HCT116 (cell line): ENCODE data around the gene RNF114. TPM values are rescaled to one million over a fixed set of nuclear protein-coding genes. Genes with fewer than 3 reads are reported as not detected.

ENCODE experiments used
- ATAC-seq: fragments of 200-7000 bp; cut with Tn5 transposase; 2 replicates; pipeline ENCODE4 v1.9.1; 2020; ENCODE audit warnings: mild to moderate bottlenecking, moderate library complexity
- BruUV-seq: library from RNA; stranded (reverse); fragments of 400-500 nt; replicated peaks from 2 replicates; lab custom pipeline; 2021; lab: Mats Ljungman, UMichigan
- CTCF ChIA-PET: fragments of 300-600 bp; sonication (Branson Sonifier 250); formaldehyde crosslinking; loops from one replicate; lab custom pipeline; 2021; ENCODE audit warnings: antibody characterized with exemption; lab: Charles Lee
- POLR2A ChIA-PET: fragments of 300-600, 350-600 bp; sonication (Branson Sonifier 250); formaldehyde crosslinking; loops from one replicate; lab custom pipeline; 2021; ENCODE audit warnings: antibody characterized with exemption; lab: Charles Lee
- RAD21 ChIA-PET, 2 experiments: fragments of 300-600 bp; sonication (Branson Sonifier 250); formaldehyde crosslinking; loops; one replicate each; lab custom pipeline; 2023; ENCODE audit warnings: low total read pairs in 2 of 2; ENCODE audit not compliant: uncharacterized antibody in 2 of 2, unreplicated experiment in 2 of 2, low non-redundant PET in 1 of 2; lab: Charles Lee
- DNase-seq: peaks from one replicate; pipeline ENCODE4 v3.0.0-alpha.2; 2010; ENCODE audit warnings: low read depth, low spot score
- H2AFZ ChIP-seq: fragments of 200-600 bp; shearing (Covaris generic), sonication (generic); 2 replicates; pipeline ENCODE4 v1.6.1; 2017; ENCODE audit warnings: low read depth, mixed run types, mixed read lengths, antibody characterized with exemption, low read length; ENCODE audit not compliant: poor library complexity, severe bottlenecking
- H3K27ac ChIP-seq: 2 replicates; pipeline ENCODE4 v1.5.1; 2012; ENCODE audit warnings: low read depth, low read length
- H3K27me3 ChIP-seq: fragments of 200-600 bp; sonication (generic); 2 replicates; pipeline ENCODE4 v1.6.1; 2016; ENCODE audit warnings: mixed run types, low read length, mixed read lengths; ENCODE audit not compliant: insufficient read depth
- H3K36me3 ChIP-seq, 2 experiments: fragments of 200-500 bp in 1 of 2; fragments of 200-600 bp in 1 of 2; sonication (Bioruptor generic) in 1 of 2; sonication (generic) in 1 of 2; 2 replicates each; pipeline versions ENCODE4 v1.5.1 to v1.6.1; 2014 to 2016; ENCODE audit warnings: low read length in 2 of 2, inconsistent platforms in 1 of 2, mixed read lengths in 1 of 2, mixed run types in 1 of 2; ENCODE audit not compliant: insufficient read depth in 2 of 2, control insufficient read depth in 1 of 2
- H3K4me1 ChIP-seq, 2 experiments: fragments of 200-600 bp in 1 of 2; sonication (generic) in 1 of 2; 2 replicates each; pipeline versions ENCODE4 v1.5.1 to v1.6.1; 2012 to 2017; ENCODE audit warnings: low read length in 2 of 2, inconsistent platforms in 1 of 2, mild to moderate bottlenecking in 1 of 2, mixed read lengths in 1 of 2, mixed run types in 1 of 2, moderate library complexity in 1 of 2; ENCODE audit not compliant: insufficient read depth in 2 of 2, control insufficient read depth in 1 of 2
- H3K4me2 ChIP-seq: fragments of 200-600 bp; sonication (generic); 2 replicates; pipeline ENCODE4 v1.6.1; 2017; ENCODE audit warnings: mixed run types, low read length, mixed read lengths
- H3K4me3 ChIP-seq, 2 experiments: fragments of 200-600 bp in 1 of 2; sonication (generic) in 1 of 2; replicated peaks in 1 of 2; 2 replicates each; pipeline ENCODE4 v1.5.1; 2011 to 2016; ENCODE audit warnings: low read length in 2 of 2, control low read depth in 1 of 2, low read depth in 1 of 2, mild to moderate bottlenecking in 1 of 2, mixed read lengths in 1 of 2, mixed run types in 1 of 2
- H3K79me2 ChIP-seq: fragments of 200-600 bp; sonication (generic); 2 replicates; pipeline ENCODE4 v1.6.1; 2017; ENCODE audit warnings: mild to moderate bottlenecking, mixed run types, low read length, moderate library complexity, mixed read lengths; ENCODE audit not compliant: insufficient read depth
- H3K9ac ChIP-seq: fragments of 200-600 bp; sonication (generic); 2 replicates; pipeline ENCODE4 v1.6.1; 2016; ENCODE audit warnings: low read length, mixed read lengths
- H3K9me2 ChIP-seq: fragments of 200-600 bp; sonication (generic), shearing (Covaris generic); 2 replicates; pipeline ENCODE4 v1.6.1; 2017; ENCODE audit warnings: mixed run types, mild to moderate bottlenecking, moderate library complexity; ENCODE audit not compliant: insufficient read depth
- H3K9me3 ChIP-seq, 2 experiments: fragments of 200-500 bp in 1 of 2; fragments of 200-600 bp in 1 of 2; sonication (Bioruptor generic) in 1 of 2; sonication (generic) in 1 of 2; 2 replicates each; pipeline ENCODE4 v1.6.1; 2014 to 2017; ENCODE audit warnings: low read length in 2 of 2, mixed read lengths in 2 of 2, inconsistent platforms in 1 of 2, low read depth in 1 of 2, mild to moderate bottlenecking in 1 of 2, mixed run types in 1 of 2, moderate library complexity in 1 of 2; ENCODE audit not compliant: control insufficient read depth in 1 of 2, insufficient read depth in 1 of 2
- H4K20me1 ChIP-seq: fragments of 200-600 bp; sonication (generic), shearing (Covaris generic); 2 replicates; pipeline ENCODE4 v1.6.1; 2017; ENCODE audit warnings: mixed run types, mild to moderate bottlenecking, moderate library complexity; ENCODE audit not compliant: insufficient read depth
- CEBPB ChIP-seq: IDR thresholded peaks from 2 replicates; pipeline ENCODE4 v1.6.1; 2012; ENCODE audit warnings: low read depth
- CTCF ChIP-seq, 3 experiments: fragments of 200-600 bp in 1 of 3; sonication (generic) in 1 of 3; IDR thresholded peaks in 2 of 3; conservative IDR thresholded peaks in 1 of 3; 2 replicates each; pipeline ENCODE4 v1.5.1; 2012 to 2017; ENCODE audit warnings: low read depth in 2 of 3, low read length in 2 of 3, antibody characterized with exemption in 1 of 3, borderline replicate concordance in 1 of 3, control low read depth in 1 of 3, mild to moderate bottlenecking in 1 of 3, mixed read lengths in 1 of 3, mixed run types in 1 of 3, moderate library complexity in 1 of 3; ENCODE audit not compliant: insufficient read depth in 1 of 3
- EZH2 ChIP-seq: fragments of 200-600 bp; sonication (generic); IDR thresholded peaks from 2 replicates; pipeline ENCODE4 v1.6.1; 2017; ENCODE audit warnings: antibody characterized with exemption, mixed run types
- JUND ChIP-seq: IDR thresholded peaks from 2 replicates; pipeline ENCODE4 v1.6.1; 2012
- POLR2AphosphoS5 ChIP-seq: IDR thresholded peaks from 2 replicates; pipeline ENCODE4 v1.6.1; 2011; ENCODE audit warnings: mild to moderate bottlenecking, low read depth, low read length, moderate library complexity
- RAD21 ChIP-seq: IDR thresholded peaks from 2 replicates; pipeline ENCODE4 v1.6.1; 2012; ENCODE audit warnings: low read depth, mild to moderate bottlenecking
- SP1 ChIP-seq: IDR thresholded peaks from 2 replicates; pipeline ENCODE4 v1.6.1; 2012; ENCODE audit warnings: low read depth
- YY1 ChIP-seq: IDR thresholded peaks from 2 replicates; pipeline ENCODE4 v1.6.1; 2011; ENCODE audit warnings: low read length, low read depth, moderate library complexity, mild to moderate bottlenecking; ENCODE audit not compliant: insufficient replicate concordance; ENCODE audit errors: extremely low read depth
- ZFX ChIP-seq: fragments of 450-650 bp; IDR thresholded peaks from 2 replicates; pipeline ENCODE4 v1.6.1; 2017
- ZNF274 ChIP-seq: fragments of 200-500 bp; sonication (Bioruptor generic); IDR thresholded peaks from 2 replicates; pipeline ENCODE4 v1.6.1; 2014; ENCODE audit warnings: mild to moderate bottlenecking, low read depth, low read length, inconsistent platforms
- intact Hi-C: fragments of 100-400 bp; cut with micrococcal nuclease; formaldehyde crosslinking; loops from 2 replicates; pipeline ENCODE4 v1.10.0; 2022
- total RNA-seq: library from RNA; stranded (reverse); gene quantifications from one replicate; pipeline ENCODE4 v1.2.1, GENCODE V29; 2021; ENCODE audit not compliant: unreplicated experiment
- TF ChIP-seq, protein P1 (sequence below): IDR thresholded peaks from 2 replicates; pipeline ENCODE4 v1.6.1; 2012

The RNF114 gene
- total RNA-seq, 1 experiment from 2014 or later = 66.8 TPM

DNA sequence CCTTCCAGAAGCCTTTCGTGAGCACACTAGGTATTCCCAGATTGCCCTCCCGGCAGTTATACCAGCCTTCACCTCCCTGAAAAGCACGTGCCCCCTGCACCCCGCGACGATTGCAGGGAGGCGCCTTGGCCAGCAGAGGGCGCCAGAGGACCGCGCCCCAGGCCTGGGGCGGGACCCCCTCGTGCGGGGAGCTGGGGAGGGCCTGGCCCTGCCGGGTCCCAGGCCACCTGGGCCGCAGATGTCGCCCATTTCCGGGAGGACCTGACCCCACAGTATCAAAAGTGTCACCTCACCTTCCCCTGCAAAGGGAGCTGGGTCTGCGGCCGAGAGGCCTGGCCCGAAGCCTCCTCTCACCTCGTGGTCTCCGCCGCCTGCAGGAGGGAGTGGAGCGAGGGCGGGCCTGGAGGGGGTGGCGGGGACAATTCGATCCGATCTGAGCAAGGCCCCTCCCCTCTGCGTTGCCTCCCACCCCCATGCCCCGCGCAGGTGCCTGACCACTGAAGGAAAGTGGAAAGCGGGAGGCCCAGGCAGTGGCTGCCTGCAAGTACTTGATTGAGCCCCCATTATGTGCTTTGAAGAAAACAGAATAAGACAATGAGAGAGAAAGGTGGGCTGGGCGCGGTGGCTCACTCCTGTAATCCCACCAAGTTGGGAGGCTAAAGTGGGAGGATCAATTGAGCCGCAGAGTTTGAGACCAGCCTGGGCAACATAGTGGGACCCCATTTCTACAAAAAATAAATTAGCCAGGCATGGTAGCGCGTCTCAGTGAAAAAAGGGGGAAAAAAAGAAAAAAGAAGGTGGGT, 43.0 kb downstream of the RNF114 start:
- Histone ChIP-seq H3K36me3 (peaks cover 0 to 6% of the 10 kb centered on the region in 2 experiments; a peak in 1 of 4 replicates), H2AFZ (peak overlapping the region; percentile 90), H3K9me2 (no peaks in the 10 kb centered on the region), H3K9ac (peak overlapping the region; percentile 51), H3K79me2 (peaks cover 14% of the 10 kb centered on the region), H3K4me1 (peaks cover 12 to 36% of the 10 kb centered on the region in 2 experiments), H3K4me2 (peak overlapping the region; percentile 69), H3K27ac (no peak overlapping the region; the same call in 1 of the 2 replicates), H4K20me1 (no peaks in the 10 kb centered on the region), H3K27me3 (no peaks in the 10 kb centered on the region), H3K4me3 (no peak overlapping the region), H3K9me3 (no peaks in the 10 kb centered on the region)
- ChIA-PET RAD21 (interaction anchor here (0.6 to 2.4 kb wide), 8 partner anchors 16 to 204 kb away, joined by 3 to 25 read pairs (median 4); no protein-coding TSS in a partner anchor), CTCF (interaction anchor here (0.6 to 6.9 kb wide), 28 partner anchors 9 to 609 kb away, joined by 3 to 128 read pairs (median 4); partner anchors contain the start of genes PEDS1 and RNF114), POLR2A (interaction anchor here (1.1 to 1.3 kb wide), 2 partner anchors 91 to 212 kb away, joined by 3 to 9 read pairs; no protein-coding TSS in a partner anchor)
- DNase-seq (peak; percentile 38), ATAC-seq (peak; percentile 72)
- TF ChIP-seq, protein P1, sequence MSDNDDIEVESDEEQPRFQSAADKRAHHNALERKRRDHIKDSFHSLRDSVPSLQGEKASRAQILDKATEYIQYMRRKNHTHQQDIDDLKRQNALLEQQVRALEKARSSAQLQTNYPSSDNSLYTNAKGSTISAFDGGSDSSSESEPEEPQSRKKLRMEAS = peak; percentile 97
- peak; percentile 72; the same call in 1 of the 2 replicates for TF ChIP-seq ZFX
- no peak for TF ChIP-seq POLR2AphosphoS5
- TF ChIP-seq YY1 = no peak
- TF ChIP-seq CTCF (IDR thresholded peaks at IDR 0.05 in 2 of 3, conservative IDR thresholded peaks at IDR 0.05 in 1 of 3; ENCODE audit: borderline replicate concordance in 1 of 3, insufficient read depth in 1 of 3, low read depth in 2 of 3, low read length in 2 of 3) = peak; percentile 94 to 99 (median 97); a peak in 5 of 6 replicates
- TF ChIP-seq EZH2 = no peak
- TF ChIP-seq JUND = no peak
- no peak for TF ChIP-seq ZNF274
- no peak for TF ChIP-seq SP1
- peak; percentile 97 for TF ChIP-seq RAD21
- no peak for TF ChIP-seq CEBPB
- BruUV-seq = no TSS peak
- intact Hi-C loops = loop anchor here (1.0 to 10.0 kb wide), 4 partner anchors 92 to 596 kb away; no protein-coding TSS in a partner anchor
